SJSA1 (cell line): Measurements from ENCODE around the gene VIT. TPM values are rescaled to one million over a fixed set of nuclear protein-coding genes. Genes with fewer than 3 reads are reported as not detected.
"Not testable (repeated sequence)": the region's sequence is repeated elsewhere in the genome, so short reads cannot be mapped to it uniquely, and the experiment has no call there.

Experiments used
- DNase-seq, 2 experiments: peaks; one replicate each; pipeline ENCODE4 v3.0.0-alpha.2; 2015 to 2020; ENCODE audit warnings: low spot score in 2 of 2, low read depth in 1 of 2
- H3K27ac ChIP-seq: fragments of 250-450 bp; sonication (Bioruptor Pico); 2 replicates; pipeline ENCODE4 v1.5.1; 2020; ENCODE audit warnings: mild to moderate bottlenecking, moderate library complexity
- H3K27me3 ChIP-seq: fragments of 250-450 bp; sonication (Bioruptor Pico); replicated peaks from 2 replicates; pipeline ENCODE4 v1.5.1; 2020; ENCODE audit warnings: mild to moderate bottlenecking, moderate library complexity
- H3K36me3 ChIP-seq: fragments of 250-450 bp; sonication (Bioruptor Pico); 2 replicates; pipeline ENCODE4 v1.5.1; 2020; ENCODE audit warnings: mild to moderate bottlenecking
- H3K4me1 ChIP-seq: fragments of 250-450 bp; sonication (Bioruptor Pico); replicated peaks from 2 replicates; pipeline ENCODE4 v1.6.1; 2021; ENCODE audit warnings: mild to moderate bottlenecking
- H3K4me3 ChIP-seq: fragments of 250-450 bp; sonication (Bioruptor Pico); 2 replicates; pipeline ENCODE4 v1.5.1; 2020; ENCODE audit warnings: mild to moderate bottlenecking
- H3K9me3 ChIP-seq: fragments of 250-450 bp; sonication (Bioruptor Pico); replicated peaks from 2 replicates; pipeline ENCODE4 v1.5.1; 2020; ENCODE audit warnings: mild to moderate bottlenecking
- total RNA-seq: library from RNA; depleted of rRNA; stranded (reverse); fragments of >200 nt; shearing (Covaris generic); gene quantifications from 2 replicates; pipeline ENCODE4 v1.2.3, GENCODE V29; 2014

VIT gene
- total RNA-seq, 1 experiment from 2014 or later, result 1.1 TPM

- no peak overlapping the region for H3K27ac ChIP-seq
- no peak overlapping the region for H3K4me3 ChIP-seq
- no peak for DNase-seq
- no peaks in the 10 kb centered on the region for H3K27me3 ChIP-seq
- peaks cover 27% of the 10 kb centered on the region for H3K4me1 ChIP-seq
- no peaks in the 10 kb centered on the region for H3K36me3 ChIP-seq
- H3K9me3 ChIP-seq, result no peaks in the 10 kb centered on the region
These were observed 31.8 kb upstream of the VIT start for GRCh38 chr2:36664696-36665076.

GRCh38 chr2:36667931-36668330 is 28.6 kb upstream of the VIT start:
- no peak overlapping the region for H3K4me3 ChIP-seq
- no peak overlapping the region for H3K27ac ChIP-seq
- H3K36me3 ChIP-seq, result no peaks in the 10 kb centered on the region
- peaks cover 30% of the 10 kb centered on the region for H3K4me1 ChIP-seq
- no peak for DNase-seq
- H3K9me3 ChIP-seq, result no peaks in the 10 kb centered on the region
- no peaks in the 10 kb centered on the region for H3K27me3 ChIP-seq

GRCh38 chr2:36670881-36671595 is 25.5 kb upstream of the VIT start:
- DNase-seq, result no peak
- Histone ChIP-seq H3K4me1 (peaks cover 20% of the 10 kb centered on the region), H3K27me3 (no peaks in the 10 kb centered on the region), H3K9me3 (no peaks in the 10 kb centered on the region), H3K4me3 (no peak overlapping the region), H3K27ac (no peak overlapping the region), H3K36me3 (no peaks in the 10 kb centered on the region)

- H3K36me3 ChIP-seq, result no peaks in the 10 kb centered on the region
- H3K27ac ChIP-seq, result no peak overlapping the region
- peaks cover 27% of the 10 kb centered on the region for H3K4me1 ChIP-seq
These were observed 24.8 kb upstream of the VIT start for GRCh38 chr2:36671731-36672130.

GRCh38 chr2:36672199-36672598 is 24.3 kb upstream of the VIT start:
- Histone ChIP-seq H3K4me1 (peaks cover 31% of the 10 kb centered on the region), H3K27ac (no peak overlapping the region), H3K9me3 (no peaks in the 10 kb centered on the region), H3K27me3 (no peaks in the 10 kb centered on the region), H3K4me3 (no peak overlapping the region), H3K36me3 (no peaks in the 10 kb centered on the region)
- no peak for DNase-seq

More at GRCh38 chr2:36671731-36672130, 24.8 kb upstream of the VIT start:
- no peak for DNase-seq
- Histone ChIP-seq H3K4me3 (no peak overlapping the region), H3K27me3 (no peaks in the 10 kb centered on the region), H3K9me3 (no peaks in the 10 kb centered on the region)

GRCh38 chr2:36675579-36676282 is 20.8 kb upstream of the VIT start:
- no peaks in the 10 kb centered on the region for H3K36me3 ChIP-seq
- H3K4me3 ChIP-seq, result no peak overlapping the region
- H3K4me1 ChIP-seq, result peaks cover 48% of the 10 kb centered on the region
- no peaks in the 10 kb centered on the region for H3K9me3 ChIP-seq
- H3K27ac ChIP-seq, result no peak overlapping the region
- no peaks in the 10 kb centered on the region for H3K27me3 ChIP-seq
- no peak for DNase-seq

GRCh38 chr2:36676364-36676763 is 20.1 kb upstream of the VIT start:
- no peak overlapping the region for H3K4me3 ChIP-seq
- peaks cover 41% of the 10 kb centered on the region for H3K4me1 ChIP-seq
- DNase-seq, result no peak
- no peak overlapping the region for H3K27ac ChIP-seq
- no peaks in the 10 kb centered on the region for H3K36me3 ChIP-seq
- H3K9me3 ChIP-seq, result no peaks in the 10 kb centered on the region
- no peaks in the 10 kb centered on the region for H3K27me3 ChIP-seq

GRCh38 chr2:36677386-36677785 is 19.1 kb upstream of the VIT start:
- peaks cover 38% of the 10 kb centered on the region for H3K4me1 ChIP-seq

GRCh38 chr2:36677996-36678605 is 18.4 kb upstream of the VIT start:
- Histone ChIP-seq H3K36me3 (no peaks in the 10 kb centered on the region), H3K9me3 (no peaks in the 10 kb centered on the region), H3K4me3 (no peak overlapping the region), H3K27ac (peak overlapping the region; percentile 69), H3K27me3 (no peaks in the 10 kb centered on the region), H3K4me1 (peaks cover 38% of the 10 kb centered on the region)
- DNase-seq, result peak in 1 of 2 experiments; percentile 34

More at GRCh38 chr2:36677386-36677785, 19.1 kb upstream of the VIT start:
- Histone ChIP-seq H3K4me3 (no peak overlapping the region), H3K9me3 (no peaks in the 10 kb centered on the region), H3K27me3 (no peaks in the 10 kb centered on the region), H3K36me3 (no peaks in the 10 kb centered on the region), H3K27ac (peak overlapping the region; percentile 69)
- peak in 1 of 2 experiments; percentile 80 for DNase-seq

- Histone ChIP-seq H3K4me3 (no peak overlapping the region), H3K9me3 (no peaks in the 10 kb centered on the region), H3K27ac (no peak overlapping the region), H3K4me1 (peaks cover 38% of the 10 kb centered on the region), H3K27me3 (no peaks in the 10 kb centered on the region), H3K36me3 (no peaks in the 10 kb centered on the region)
- DNase-seq, result no peak
These were observed 17.7 kb upstream of the VIT start for GRCh38 chr2:36678856-36679255.

- no peaks in the 10 kb centered on the region for H3K27me3 ChIP-seq
- peak in 1 of 2 experiments; percentile 28 for DNase-seq
- no peaks in the 10 kb centered on the region for H3K36me3 ChIP-seq
These were observed 16.5 kb upstream of the VIT start for GRCh38 chr2:36680012-36680411.

GRCh38 chr2:36682562-36682961 is 13.9 kb upstream of the VIT start:
- H3K36me3 ChIP-seq, result no peaks in the 10 kb centered on the region
- H3K9me3 ChIP-seq, result no peaks in the 10 kb centered on the region
- no peaks in the 10 kb centered on the region for H3K27me3 ChIP-seq
- H3K27ac ChIP-seq, result no peak overlapping the region
- no peak for DNase-seq
- H3K4me3 ChIP-seq, result no peak overlapping the region
- H3K4me1 ChIP-seq, result peaks cover 17% of the 10 kb centered on the region

More at GRCh38 chr2:36680012-36680411, 16.5 kb upstream of the VIT start:
- H3K4me3 ChIP-seq, result no peak overlapping the region
- no peaks in the 10 kb centered on the region for H3K9me3 ChIP-seq
- no peak overlapping the region; the same call in 1 of the 2 replicates for H3K27ac ChIP-seq
- H3K4me1 ChIP-seq, result peaks cover 38% of the 10 kb centered on the region

GRCh38 chr2:36683002-36683401 is 13.5 kb upstream of the VIT start:
- DNase-seq, result no peak
- H3K9me3 ChIP-seq, result no peaks in the 10 kb centered on the region

GRCh38 chr2:36688291-36688690 is 8.2 kb upstream of the VIT start:
- not testable (repeated sequence) for DNase-seq, H3K4me3 ChIP-seq, H3K4me1 ChIP-seq, H3K36me3 ChIP-seq, H3K9me3 ChIP-seq, H3K27ac ChIP-seq, H3K27me3 ChIP-seq

More at GRCh38 chr2:36683002-36683401, 13.5 kb upstream of the VIT start:
- Histone ChIP-seq H3K4me3 (no peak overlapping the region), H3K4me1 (peaks cover 13% of the 10 kb centered on the region), H3K27ac (no peak overlapping the region), H3K36me3 (no peaks in the 10 kb centered on the region), H3K27me3 (no peaks in the 10 kb centered on the region)
